ENCODE data around the gene SUPT6H.

DNA sequence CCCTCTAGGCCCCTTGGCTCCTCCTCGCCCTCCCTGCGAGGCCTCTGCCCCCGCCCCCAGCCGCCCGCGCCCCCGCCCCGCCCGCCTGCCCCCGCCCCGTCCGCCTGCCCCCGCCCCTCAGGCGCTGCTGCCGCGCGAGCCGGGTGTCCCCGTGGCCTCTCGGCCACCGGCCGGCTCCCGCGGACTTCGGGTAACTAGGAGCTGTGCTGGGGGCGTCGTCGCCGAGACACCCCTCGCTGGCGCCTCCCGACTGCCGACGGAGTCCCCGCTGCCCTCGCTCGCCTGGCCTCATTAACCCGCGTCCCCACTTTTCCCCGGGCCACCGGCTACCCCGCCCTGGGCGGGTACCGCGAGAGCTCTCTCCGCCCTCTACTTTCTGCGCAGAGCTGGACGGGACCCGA is 64.2 kb downstream of the SUPT6H start, which contains the start of gene TLCD1:
- TF ChIP-seq SIX5 (IDR thresholded peaks at IDR 0.05; ENCODE audit: low read depth, low read length) (no peak), POLR2AphosphoS5 (IDR thresholded peaks at IDR 0.05; ENCODE audit: low read depth, low read length) (no peak), CREB1 (IDR thresholded peaks at IDR 0.05) (peak; percentile 21; the same call in 1 of the 2 replicates), YY1 (IDR thresholded peaks at IDR 0.05; ENCODE audit: low read depth, low read length) (no peak)
- TF ChIP-seq, protein P1, sequence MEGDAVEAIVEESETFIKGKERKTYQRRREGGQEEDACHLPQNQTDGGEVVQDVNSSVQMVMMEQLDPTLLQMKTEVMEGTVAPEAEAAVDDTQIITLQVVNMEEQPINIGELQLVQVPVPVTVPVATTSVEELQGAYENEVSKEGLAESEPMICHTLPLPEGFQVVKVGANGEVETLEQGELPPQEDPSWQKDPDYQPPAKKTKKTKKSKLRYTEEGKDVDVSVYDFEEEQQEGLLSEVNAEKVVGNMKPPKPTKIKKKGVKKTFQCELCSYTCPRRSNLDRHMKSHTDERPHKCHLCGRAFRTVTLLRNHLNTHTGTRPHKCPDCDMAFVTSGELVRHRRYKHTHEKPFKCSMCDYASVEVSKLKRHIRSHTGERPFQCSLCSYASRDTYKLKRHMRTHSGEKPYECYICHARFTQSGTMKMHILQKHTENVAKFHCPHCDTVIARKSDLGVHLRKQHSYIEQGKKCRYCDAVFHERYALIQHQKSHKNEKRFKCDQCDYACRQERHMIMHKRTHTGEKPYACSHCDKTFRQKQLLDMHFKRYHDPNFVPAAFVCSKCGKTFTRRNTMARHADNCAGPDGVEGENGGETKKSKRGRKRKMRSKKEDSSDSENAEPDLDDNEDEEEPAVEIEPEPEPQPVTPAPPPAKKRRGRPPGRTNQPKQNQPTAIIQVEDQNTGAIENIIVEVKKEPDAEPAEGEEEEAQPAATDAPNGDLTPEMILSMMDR (IDR thresholded peaks at IDR 0.05; ENCODE audit: control extremely low read depth in 1 of 3, insufficient read depth in 1 of 3, low read depth in 1 of 3, low read length in 3 of 3), result no peak

Measured in H1 (cell line).